NCI-H69 (cell line): Measurements from ENCODE around the gene MOCOS.

Experiments
- DNase-seq: peaks from one replicate; lab custom pipeline; 2025; lab: John Stamatoyannopoulos, UW

Gene MOCOS

GRCh38 chr18:36273347-36273746 lies 86.0 kb downstream of the MOCOS start:
- no peak for DNase-seq

GRCh38 chr18:36274083-36274715 lies 86.9 kb downstream of the MOCOS start:
- DNase-seq = no peak

GRCh38 chr18:36275561-36275960 lies 88.3 kb downstream of the MOCOS start:
- DNase-seq = no peak

- DNase-seq = no peak
Observed at GRCh38 chr18:36279001-36279400, 91.7 kb downstream of the MOCOS start.

GRCh38 chr18:36281936-36282335 lies 94.6 kb downstream of the MOCOS start:
- peak; percentile 79 for DNase-seq

- no peak for DNase-seq
Observed at GRCh38 chr18:36283448-36283847, 96.2 kb downstream of the MOCOS start.

- no peak for DNase-seq
Observed at GRCh38 chr18:36284268-36284667, 97.0 kb downstream of the MOCOS start.

- DNase-seq = peak; percentile 87
Observed at GRCh38 chr18:36284671-36285295, 97.5 kb downstream of the MOCOS start.

GRCh38 chr18:36287653-36288052 lies 100.4 kb downstream of the MOCOS start:
- DNase-seq = no peak

- no peak for DNase-seq
Observed at GRCh38 chr18:36288689-36289088, 101.4 kb downstream of the MOCOS start.

GRCh38 chr18:36294031-36294430 lies 106.7 kb downstream of the MOCOS start:
- no peak for DNase-seq

GRCh38 chr18:36295214-36295613 lies 107.9 kb downstream of the MOCOS start:
- DNase-seq = no peak

- no peak for DNase-seq
Observed at GRCh38 chr18:36295880-36296301, 108.6 kb downstream of the MOCOS start.

- peak; percentile 95 for DNase-seq
Observed at GRCh38 chr18:36296650-36297416, 109.5 kb downstream of the MOCOS start.

GRCh38 chr18:36297417-36298125 lies 110.3 kb downstream of the MOCOS start, which contains the start of gene FHOD3:
Gene FHOD3 (plus strand): TSS chr18:36297713. CDS start chr18:36297836, 123 bp downstream.
- DNase-seq = peak; percentile 95

GRCh38 chr18:36298126-36298741 lies 110.9 kb downstream of the MOCOS start:
- peak; percentile 82 for DNase-seq

GRCh38 chr18:36299015-36299414 lies 111.7 kb downstream of the MOCOS start:
- no peak for DNase-seq

- no peak for DNase-seq
Observed at GRCh38 chr18:36300211-36300610, 112.9 kb downstream of the MOCOS start.

GRCh38 chr18:36301884-36302283 lies 114.6 kb downstream of the MOCOS start:
- DNase-seq = peak; percentile 58

- peak; percentile 97 for DNase-seq
Observed at GRCh38 chr18:36302676-36303075, 115.4 kb downstream of the MOCOS start.

- DNase-seq = peak; percentile 76
Observed at GRCh38 chr18:36303211-36303844, 116.0 kb downstream of the MOCOS start.
